ENCODE results near the gene ZFAND6. TPM values are rescaled to one million over a fixed set of nuclear protein-coding genes. Genes with fewer than 3 reads are reported as not detected.

Gene ZFAND6
- total RNA-seq, 1 donor from 2014 or later = 87.4 TPM

GRCh38 chr15:80107204-80107603 lies 47.7 kb downstream of the ZFAND6 start:
- H3K27ac ChIP-seq = no peak overlapping the region
- peaks cover 15% of the 10 kb centered on the region for H3K4me1 ChIP-seq
- DNase-seq (ENCODE audit: extremely low spot score in 2 of 2) = no peak
- H3K4me3 ChIP-seq = no peak overlapping the region
- no peaks in the 10 kb centered on the region for H3K27me3 ChIP-seq
- no peaks in the 10 kb centered on the region for H3K36me3 ChIP-seq
- no peaks in the 10 kb centered on the region for H3K9me3 ChIP-seq
- intact Hi-C loops (cut with DNase I) = no loop called here
- no peak for TF ChIP-seq CTCF (IDR thresholded peaks at IDR 0.05)
- no peak for TF ChIP-seq POLR2AphosphoS5 (IDR thresholded peaks at IDR 0.05; ENCODE audit: insufficient read depth in 1 of 2, low read depth in 1 of 2)
- TF ChIP-seq POLR2A (IDR thresholded peaks at IDR 0.05) = no peak

GRCh38 chr15:80107774-80108173 lies 48.3 kb downstream of the ZFAND6 start:
- no peak for TF ChIP-seq POLR2AphosphoS5 (IDR thresholded peaks at IDR 0.05; ENCODE audit: insufficient read depth in 1 of 2, low read depth in 1 of 2)
- no peak for TF ChIP-seq CTCF (IDR thresholded peaks at IDR 0.05)
- TF ChIP-seq POLR2A (IDR thresholded peaks at IDR 0.05) = no peak
- H3K9me3 ChIP-seq = no peaks in the 10 kb centered on the region
- H3K4me3 ChIP-seq = no peak overlapping the region
- H3K36me3 ChIP-seq = no peaks in the 10 kb centered on the region
- DNase-seq (ENCODE audit: extremely low spot score in 2 of 2) = no peak
- intact Hi-C loops (cut with DNase I) = no loop called here
- H3K27ac ChIP-seq = no peak overlapping the region
- H3K4me1 ChIP-seq = peaks cover 15% of the 10 kb centered on the region
- H3K27me3 ChIP-seq = no peaks in the 10 kb centered on the region

GRCh38 chr15:80109388-80109787 lies 49.9 kb downstream of the ZFAND6 start:
- no peak for DNase-seq (ENCODE audit: extremely low spot score in 2 of 2)
- Histone ChIP-seq H3K4me3 (no peak overlapping the region), H3K27me3 (no peaks in the 10 kb centered on the region), H3K27ac (no peak overlapping the region), H3K9me3 (no peaks in the 10 kb centered on the region), H3K4me1 (peaks cover 15% of the 10 kb centered on the region), H3K36me3 (no peaks in the 10 kb centered on the region)
- intact Hi-C loops (cut with DNase I) = no loop called here
- TF ChIP-seq CTCF (IDR thresholded peaks at IDR 0.05) = no peak
- no peak for TF ChIP-seq POLR2AphosphoS5 (IDR thresholded peaks at IDR 0.05; ENCODE audit: insufficient read depth in 1 of 2, low read depth in 1 of 2)
- no peak for TF ChIP-seq POLR2A (IDR thresholded peaks at IDR 0.05)

- no peak for TF ChIP-seq POLR2AphosphoS5 (IDR thresholded peaks at IDR 0.05; ENCODE audit: insufficient read depth in 1 of 2, low read depth in 1 of 2)
- no peak for TF ChIP-seq POLR2A (IDR thresholded peaks at IDR 0.05)
- TF ChIP-seq CTCF (IDR thresholded peaks at IDR 0.05) = no peak
- peaks cover 6% of the 10 kb centered on the region for H3K4me1 ChIP-seq
- DNase-seq (ENCODE audit: extremely low spot score in 2 of 2) = no peak
Measured at GRCh38 chr15:80110920-80111319, 51.4 kb downstream of the ZFAND6 start.

GRCh38 chr15:80114114-80114513 lies 54.6 kb downstream of the ZFAND6 start:
- no peaks in the 10 kb centered on the region for H3K36me3 ChIP-seq
- H3K9me3 ChIP-seq = no peaks in the 10 kb centered on the region
- DNase-seq (ENCODE audit: extremely low spot score in 2 of 2) = no peak
- no peak for TF ChIP-seq CTCF (IDR thresholded peaks at IDR 0.05)
- no peak for TF ChIP-seq POLR2A (IDR thresholded peaks at IDR 0.05)
- no peak for TF ChIP-seq POLR2AphosphoS5 (IDR thresholded peaks at IDR 0.05; ENCODE audit: insufficient read depth in 1 of 2, low read depth in 1 of 2)
- H3K27ac ChIP-seq = no peak overlapping the region
- H3K4me3 ChIP-seq = no peak overlapping the region
- no peaks in the 10 kb centered on the region for H3K4me1 ChIP-seq
- H3K27me3 ChIP-seq = no peaks in the 10 kb centered on the region
- intact Hi-C loops (cut with DNase I) = no loop called here

More at GRCh38 chr15:80110920-80111319, 51.4 kb downstream of the ZFAND6 start:
- Histone ChIP-seq H3K27me3 (no peaks in the 10 kb centered on the region), H3K4me3 (no peak overlapping the region), H3K36me3 (no peaks in the 10 kb centered on the region), H3K9me3 (no peaks in the 10 kb centered on the region), H3K27ac (no peak overlapping the region)
- intact Hi-C loops (cut with DNase I) = no loop called here

Data from vagina (tissue), 2 donors.